Loucy (cell line): Measurements from ENCODE around the gene CUX1.

ENCODE experiments used
- H2AFZ ChIP-seq: fragments of 200-600 bp; sonication (generic); 2 replicates; pipeline ENCODE4 v1.6.0; 2016; ENCODE audit warnings: antibody characterized with exemption, mild to moderate bottlenecking, low read length, moderate library complexity
- H3F3A ChIP-seq: fragments of 200-600 bp; 2 replicates; pipeline ENCODE4 v1.6.0; 2016; ENCODE audit warnings: antibody characterized with exemption, low read depth, mild to moderate bottlenecking
- H3K27me3 ChIP-seq: fragments of 200-600 bp; sonication (generic); 2 replicates; pipeline ENCODE4 v1.6.1; 2014; ENCODE audit warnings: low read length, mild to moderate bottlenecking; ENCODE audit not compliant: insufficient read depth, poor library complexity, severe bottlenecking
- H3K36me3 ChIP-seq: fragments of 200-600 bp; sonication (generic); 2 replicates; pipeline ENCODE4 v1.6.1; 2016; ENCODE audit warnings: low read length; ENCODE audit not compliant: insufficient read depth
- H3K4me1 ChIP-seq: fragments of 200-600 bp; sonication (generic); 2 replicates; pipeline ENCODE4 v1.5.1; 2014; ENCODE audit warnings: low read length, mild to moderate bottlenecking; ENCODE audit not compliant: insufficient read depth, poor library complexity, severe bottlenecking
- H3K4me2 ChIP-seq: fragments of 200-600 bp; sonication (generic); 2 replicates; pipeline ENCODE4 v1.6.0; 2014; ENCODE audit warnings: antibody characterized with exemption, low read length, low read depth, mild to moderate bottlenecking; ENCODE audit not compliant: poor library complexity, severe bottlenecking
- H3K4me3 ChIP-seq: fragments of 200-600 bp; sonication (generic); 2 replicates; pipeline ENCODE4 v1.5.1; 2014; ENCODE audit warnings: low read length, mild to moderate bottlenecking, mixed read lengths; ENCODE audit not compliant: poor library complexity, severe bottlenecking
- H3K79me2 ChIP-seq: fragments of 200-600 bp; sonication (generic); 2 replicates; pipeline ENCODE4 v1.6.1; 2014; ENCODE audit warnings: low read length; ENCODE audit not compliant: insufficient read depth
- H3K9ac ChIP-seq: fragments of 200-600 bp; sonication (generic); 2 replicates; pipeline ENCODE4 v1.6.0; 2014; ENCODE audit warnings: mild to moderate bottlenecking, low read depth, low read length, moderate library complexity; ENCODE audit not compliant: poor library complexity, severe bottlenecking
- H3K9me2 ChIP-seq: fragments of 200-600 bp; sonication (generic); replicated peaks from 2 replicates; pipeline ENCODE4 v1.6.1; 2016; ENCODE audit warnings: low read depth, low read length, mixed read lengths
- H3K9me3 ChIP-seq: fragments of 200-600 bp; sonication (generic); 2 replicates; pipeline ENCODE4 v1.6.1; 2014; ENCODE audit warnings: mild to moderate bottlenecking, antibody characterized with exemption, low read length, low read depth; ENCODE audit not compliant: insufficient read depth
- H4K20me1 ChIP-seq: fragments of 200-600 bp; sonication (generic); 2 replicates; pipeline ENCODE4 v1.6.0; 2014; ENCODE audit warnings: antibody characterized with exemption, low read length, mild to moderate bottlenecking; ENCODE audit not compliant: insufficient read depth, poor library complexity, severe bottlenecking
- EZH2phosphoT487 ChIP-seq: fragments of 200-600 bp; IDR thresholded peaks from 2 replicates; pipeline ENCODE4 v1.6.1; 2018; ENCODE audit warnings: antibody characterized with exemption, mild to moderate bottlenecking, moderate library complexity, borderline replicate concordance
- TF ChIP-seq, protein P1 (sequence below): fragments of 200-600 bp; sonication (generic); conservative IDR thresholded peaks from 2 replicates; pipeline ENCODE4 v1.5.1; 2014; ENCODE audit warnings: mild to moderate bottlenecking, antibody characterized with exemption, low read length

CUX1 gene

DNA sequence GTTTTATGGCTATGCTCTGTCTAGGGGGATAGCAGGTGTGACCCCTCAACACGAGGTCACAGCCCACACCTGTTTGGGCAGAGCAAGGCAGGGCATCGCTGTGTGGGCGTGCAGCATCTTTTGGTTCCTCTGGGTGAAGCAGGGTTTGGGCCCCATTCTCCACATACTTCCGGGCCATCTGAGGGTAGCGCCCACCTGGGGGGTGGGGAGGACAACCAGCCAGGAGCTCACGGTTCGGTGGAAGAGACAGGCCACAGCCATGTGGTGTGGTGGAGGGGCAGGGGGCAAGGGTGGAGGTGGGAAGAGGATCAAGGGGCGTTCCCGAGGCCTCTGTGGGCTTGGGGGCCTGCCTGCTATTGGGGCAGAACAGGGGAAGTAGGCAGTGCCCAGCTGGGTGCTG is 471.6 kb downstream of the CUX1 start:
- Histone ChIP-seq H4K20me1 (peaks cover 11% of the 10 kb centered on the region), H3K4me2 (no peak overlapping the region), H3K36me3 (no peaks in the 10 kb centered on the region), H3K9me2 (no peaks in the 10 kb centered on the region), H3K4me1 (peaks cover 14% of the 10 kb centered on the region), H3K79me2 (no peaks in the 10 kb centered on the region), H2AFZ (no peak overlapping the region), H3K9me3 (no peaks in the 10 kb centered on the region), H3K4me3 (no peak overlapping the region), H3F3A (no peaks in the 10 kb centered on the region), H3K27me3 (no peaks in the 10 kb centered on the region), H3K9ac (no peak overlapping the region)
- TF ChIP-seq, protein P1, sequence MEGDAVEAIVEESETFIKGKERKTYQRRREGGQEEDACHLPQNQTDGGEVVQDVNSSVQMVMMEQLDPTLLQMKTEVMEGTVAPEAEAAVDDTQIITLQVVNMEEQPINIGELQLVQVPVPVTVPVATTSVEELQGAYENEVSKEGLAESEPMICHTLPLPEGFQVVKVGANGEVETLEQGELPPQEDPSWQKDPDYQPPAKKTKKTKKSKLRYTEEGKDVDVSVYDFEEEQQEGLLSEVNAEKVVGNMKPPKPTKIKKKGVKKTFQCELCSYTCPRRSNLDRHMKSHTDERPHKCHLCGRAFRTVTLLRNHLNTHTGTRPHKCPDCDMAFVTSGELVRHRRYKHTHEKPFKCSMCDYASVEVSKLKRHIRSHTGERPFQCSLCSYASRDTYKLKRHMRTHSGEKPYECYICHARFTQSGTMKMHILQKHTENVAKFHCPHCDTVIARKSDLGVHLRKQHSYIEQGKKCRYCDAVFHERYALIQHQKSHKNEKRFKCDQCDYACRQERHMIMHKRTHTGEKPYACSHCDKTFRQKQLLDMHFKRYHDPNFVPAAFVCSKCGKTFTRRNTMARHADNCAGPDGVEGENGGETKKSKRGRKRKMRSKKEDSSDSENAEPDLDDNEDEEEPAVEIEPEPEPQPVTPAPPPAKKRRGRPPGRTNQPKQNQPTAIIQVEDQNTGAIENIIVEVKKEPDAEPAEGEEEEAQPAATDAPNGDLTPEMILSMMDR, result no peak
- TF ChIP-seq EZH2phosphoT487, result no peak

DNA sequence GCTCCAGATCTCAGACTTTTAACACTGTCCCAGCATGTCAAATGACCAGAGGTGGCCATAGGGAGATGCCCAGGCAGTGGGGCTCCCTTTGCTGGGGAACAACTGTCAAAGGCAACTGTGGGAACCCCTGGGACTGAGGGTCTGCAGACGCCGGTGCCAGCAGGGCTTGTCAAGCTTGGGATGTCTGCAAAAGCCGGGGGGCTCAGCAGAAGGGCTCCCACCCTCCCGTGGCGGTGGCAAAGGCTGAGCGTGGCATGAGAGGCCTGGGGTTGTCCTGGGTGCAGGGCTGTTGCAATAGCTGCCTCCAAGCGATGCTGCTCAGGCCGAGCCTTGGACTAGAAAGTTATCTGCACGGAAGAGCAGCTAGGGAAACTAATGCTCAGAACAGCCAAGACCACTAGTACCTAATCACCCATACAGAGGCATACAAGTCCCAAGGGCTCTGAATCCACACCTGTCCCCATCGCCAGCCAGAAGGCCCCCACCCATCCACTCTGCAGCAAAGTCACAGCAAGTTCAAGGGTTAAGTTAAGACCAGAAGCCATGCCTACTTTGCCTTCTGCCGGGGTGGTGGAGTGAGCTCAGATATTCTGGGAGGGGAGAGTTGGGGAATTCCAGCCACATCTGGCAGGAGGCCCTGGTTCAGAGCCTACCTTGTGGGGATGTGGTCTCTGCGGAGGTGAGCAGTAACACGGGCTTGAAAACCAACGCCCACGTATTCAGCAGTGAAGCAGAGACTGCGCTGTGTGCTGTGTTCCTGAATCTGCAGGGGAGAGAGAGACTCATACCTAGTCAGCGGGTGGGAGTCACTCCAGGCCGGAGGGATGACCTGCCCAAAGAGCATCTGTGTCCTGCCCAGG is 473.9 kb downstream of the CUX1 start:
- no peak overlapping the region for H3K4me2 ChIP-seq
- H3K9me3 ChIP-seq, result no peaks in the 10 kb centered on the region
- H3K4me3 ChIP-seq, result no peak overlapping the region
- peaks cover 14% of the 10 kb centered on the region for H3K4me1 ChIP-seq
- H3K9me2 ChIP-seq, result no peaks in the 10 kb centered on the region
- no peaks in the 10 kb centered on the region for H3K79me2 ChIP-seq
- H3K27me3 ChIP-seq, result no peaks in the 10 kb centered on the region
- H2AFZ ChIP-seq, result no peak overlapping the region
- peaks cover 11% of the 10 kb centered on the region for H4K20me1 ChIP-seq
- no peaks in the 10 kb centered on the region for H3K36me3 ChIP-seq
- no peak overlapping the region for H3K9ac ChIP-seq
- TF ChIP-seq, protein P1, result no peak
- no peak for TF ChIP-seq EZH2phosphoT487
- no peaks in the 10 kb centered on the region for H3F3A ChIP-seq

DNA sequence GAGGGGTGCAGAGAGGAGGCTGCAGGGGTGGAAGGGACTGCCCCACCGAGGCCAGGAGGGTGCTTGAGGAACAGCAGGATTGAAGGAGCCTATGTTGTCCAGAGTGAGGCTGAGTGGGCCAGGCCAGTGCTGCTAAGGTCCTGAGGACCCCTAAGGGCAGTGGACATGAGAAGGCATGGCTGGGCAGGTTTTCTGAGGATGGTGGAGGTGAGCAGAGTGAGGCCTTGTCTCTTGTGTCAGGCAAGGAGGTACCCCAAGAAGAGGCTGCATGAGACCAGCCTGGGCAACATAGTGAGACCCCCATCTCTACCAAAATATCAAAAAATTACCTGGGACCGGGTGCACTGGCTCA is 474.5 kb downstream of the CUX1 start:
- peaks cover 11% of the 10 kb centered on the region for H4K20me1 ChIP-seq
- no peaks in the 10 kb centered on the region for H3K9me2 ChIP-seq
- no peaks in the 10 kb centered on the region for H3K27me3 ChIP-seq
- no peak overlapping the region for H3K4me2 ChIP-seq
- TF ChIP-seq EZH2phosphoT487, result no peak
- TF ChIP-seq, protein P1, result no peak
- H2AFZ ChIP-seq, result no peak overlapping the region
- no peaks in the 10 kb centered on the region for H3K36me3 ChIP-seq
- H3K9me3 ChIP-seq, result no peaks in the 10 kb centered on the region
- no peak overlapping the region for H3K4me3 ChIP-seq
- H3K9ac ChIP-seq, result no peak overlapping the region
- peaks cover 14% of the 10 kb centered on the region for H3K4me1 ChIP-seq
- H3F3A ChIP-seq, result no peaks in the 10 kb centered on the region
- no peaks in the 10 kb centered on the region for H3K79me2 ChIP-seq
